Loucy (cell line): ENCODE data around the gene CACNA1A.

ENCODE experiments used
- H2AFZ ChIP-seq: fragments of 200-600 bp; sonication (generic); 2 replicates; pipeline ENCODE4 v1.6.0; 2016; ENCODE audit warnings: antibody characterized with exemption, mild to moderate bottlenecking, low read length, moderate library complexity
- H3F3A ChIP-seq: fragments of 200-600 bp; 2 replicates; pipeline ENCODE4 v1.6.0; 2016; ENCODE audit warnings: antibody characterized with exemption, low read depth, mild to moderate bottlenecking
- H3K27me3 ChIP-seq: fragments of 200-600 bp; sonication (generic); 2 replicates; pipeline ENCODE4 v1.6.1; 2014; ENCODE audit warnings: low read length, mild to moderate bottlenecking; ENCODE audit not compliant: insufficient read depth, poor library complexity, severe bottlenecking
- H3K36me3 ChIP-seq: fragments of 200-600 bp; sonication (generic); 2 replicates; pipeline ENCODE4 v1.6.1; 2016; ENCODE audit warnings: low read length; ENCODE audit not compliant: insufficient read depth
- H3K4me1 ChIP-seq: fragments of 200-600 bp; sonication (generic); 2 replicates; pipeline ENCODE4 v1.5.1; 2014; ENCODE audit warnings: low read length, mild to moderate bottlenecking; ENCODE audit not compliant: insufficient read depth, poor library complexity, severe bottlenecking
- H3K4me2 ChIP-seq: fragments of 200-600 bp; sonication (generic); 2 replicates; pipeline ENCODE4 v1.6.0; 2014; ENCODE audit warnings: antibody characterized with exemption, low read length, low read depth, mild to moderate bottlenecking; ENCODE audit not compliant: poor library complexity, severe bottlenecking
- H3K4me3 ChIP-seq: fragments of 200-600 bp; sonication (generic); 2 replicates; pipeline ENCODE4 v1.5.1; 2014; ENCODE audit warnings: low read length, mild to moderate bottlenecking, mixed read lengths; ENCODE audit not compliant: poor library complexity, severe bottlenecking
- H3K79me2 ChIP-seq: fragments of 200-600 bp; sonication (generic); 2 replicates; pipeline ENCODE4 v1.6.1; 2014; ENCODE audit warnings: low read length; ENCODE audit not compliant: insufficient read depth
- H3K9ac ChIP-seq: fragments of 200-600 bp; sonication (generic); 2 replicates; pipeline ENCODE4 v1.6.0; 2014; ENCODE audit warnings: mild to moderate bottlenecking, low read depth, low read length, moderate library complexity; ENCODE audit not compliant: poor library complexity, severe bottlenecking
- H3K9me2 ChIP-seq: fragments of 200-600 bp; sonication (generic); replicated peaks from 2 replicates; pipeline ENCODE4 v1.6.1; 2016; ENCODE audit warnings: low read depth, low read length, mixed read lengths
- H3K9me3 ChIP-seq: fragments of 200-600 bp; sonication (generic); 2 replicates; pipeline ENCODE4 v1.6.1; 2014; ENCODE audit warnings: mild to moderate bottlenecking, antibody characterized with exemption, low read length, low read depth; ENCODE audit not compliant: insufficient read depth
- H4K20me1 ChIP-seq: fragments of 200-600 bp; sonication (generic); 2 replicates; pipeline ENCODE4 v1.6.0; 2014; ENCODE audit warnings: antibody characterized with exemption, low read length, mild to moderate bottlenecking; ENCODE audit not compliant: insufficient read depth, poor library complexity, severe bottlenecking
- CTCF ChIP-seq: fragments of 200-600 bp; sonication (generic); conservative IDR thresholded peaks from 2 replicates; pipeline ENCODE4 v1.5.1; 2014; ENCODE audit warnings: mild to moderate bottlenecking, antibody characterized with exemption, low read length
- EZH2phosphoT487 ChIP-seq: fragments of 200-600 bp; IDR thresholded peaks from 2 replicates; pipeline ENCODE4 v1.6.1; 2018; ENCODE audit warnings: antibody characterized with exemption, mild to moderate bottlenecking, moderate library complexity, borderline replicate concordance

Gene CACNA1A

DNA sequence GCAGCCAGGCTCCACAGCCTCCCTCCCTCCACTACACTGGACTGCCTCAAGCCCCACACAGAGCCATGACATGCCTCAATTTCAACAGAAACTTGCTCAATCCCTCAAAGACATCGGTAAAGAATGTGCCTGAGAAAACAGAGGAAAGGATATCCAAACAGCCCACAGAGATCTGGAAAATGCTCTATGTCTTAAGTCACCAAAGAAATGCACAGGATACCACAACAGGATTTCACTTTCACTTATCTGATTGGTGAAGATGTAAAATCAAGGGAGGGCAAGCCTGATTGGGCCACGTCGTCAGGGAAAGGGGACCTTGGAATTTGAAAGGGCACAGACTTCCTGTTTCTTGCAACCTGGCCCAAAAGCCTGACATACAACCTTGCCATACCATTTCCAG, 14.2 kb downstream of the CACNA1A start:
- peaks cover 7% of the 10 kb centered on the region; the same call in 1 of the 2 replicates for H3K9me3 ChIP-seq
- no peak overlapping the region for H3K4me2 ChIP-seq
- H3K4me3 ChIP-seq: no peak overlapping the region
- H3K9me2 ChIP-seq: no peaks in the 10 kb centered on the region
- H3K79me2 ChIP-seq: no peaks in the 10 kb centered on the region
- no peaks in the 10 kb centered on the region for H4K20me1 ChIP-seq
- H2AFZ ChIP-seq: no peak overlapping the region
- no peak overlapping the region for H3K9ac ChIP-seq
- TF ChIP-seq EZH2phosphoT487: no peak
- no peak for TF ChIP-seq CTCF
- no peaks in the 10 kb centered on the region for H3K4me1 ChIP-seq
- no peaks in the 10 kb centered on the region for H3F3A ChIP-seq
- no peaks in the 10 kb centered on the region for H3K27me3 ChIP-seq
- H3K36me3 ChIP-seq: no peaks in the 10 kb centered on the region

GRCh38 chr19:13487985-13488384, 18.3 kb downstream of the CACNA1A start:
- Histone ChIP-seq H3K36me3 (no peaks in the 10 kb centered on the region), H3K9me2 (no peaks in the 10 kb centered on the region), H3F3A (no peaks in the 10 kb centered on the region), H3K9ac (no peak overlapping the region), H3K4me1 (no peaks in the 10 kb centered on the region), H3K9me3 (peaks cover 5% of the 10 kb centered on the region; the same call in 1 of the 2 replicates), H3K79me2 (no peaks in the 10 kb centered on the region), H4K20me1 (no peaks in the 10 kb centered on the region), H3K4me2 (no peak overlapping the region), H3K4me3 (no peak overlapping the region), H2AFZ (no peak overlapping the region), H3K27me3 (no peaks in the 10 kb centered on the region)
- no peak for TF ChIP-seq CTCF
- TF ChIP-seq EZH2phosphoT487: no peak

GRCh38 chr19:13484166-13484565, 22.1 kb downstream of the CACNA1A start:
- no peaks in the 10 kb centered on the region for H3F3A ChIP-seq
- H3K9me3 ChIP-seq: no peaks in the 10 kb centered on the region
- H3K27me3 ChIP-seq: no peaks in the 10 kb centered on the region
- H3K9ac ChIP-seq: no peak overlapping the region
- no peak overlapping the region for H3K4me3 ChIP-seq
- no peak overlapping the region for H3K4me2 ChIP-seq
- TF ChIP-seq CTCF: no peak
- H3K4me1 ChIP-seq: no peaks in the 10 kb centered on the region
- no peak overlapping the region for H2AFZ ChIP-seq
- H4K20me1 ChIP-seq: no peaks in the 10 kb centered on the region
- H3K36me3 ChIP-seq: no peaks in the 10 kb centered on the region
- H3K79me2 ChIP-seq: no peaks in the 10 kb centered on the region
- H3K9me2 ChIP-seq: no peaks in the 10 kb centered on the region
